RWPE2 (cell line): ENCODE measurements around the gene ABCC3.

Source experiments
- ATAC-seq: fragments of 200-7000 bp; cut with Tn5 transposase; 3 replicates; pipeline ENCODE4 v1.9.1; 2021; ENCODE audit warnings: low read depth
- DNase-seq: peaks from one replicate; pipeline ENCODE4 v3.0.0-alpha.2; 2020; ENCODE audit warnings: low spot score
- H3K27ac ChIP-seq: fragments of 450-650 bp; 2 replicates; pipeline ENCODE4 v1.5.1; 2017; ENCODE audit warnings: mild to moderate bottlenecking; ENCODE audit not compliant: poor library complexity, severe bottlenecking
- H3K27me3 ChIP-seq: fragments of 250-450 bp; sonication (Bioruptor Pico); 2 replicates; pipeline ENCODE4 v1.5.1; 2021; ENCODE audit warnings: mild to moderate bottlenecking, moderate library complexity; ENCODE audit not compliant: insufficient read depth, poor library complexity, severe bottlenecking
- H3K36me3 ChIP-seq: fragments of 250-450 bp; sonication (Bioruptor Pico); 2 replicates; pipeline ENCODE4 v1.5.1; 2020; ENCODE audit warnings: low read depth, mild to moderate bottlenecking, moderate library complexity
- H3K4me1 ChIP-seq: fragments of 250-450 bp; sonication (Bioruptor Pico); 2 replicates; pipeline ENCODE4 v1.5.1; 2021; ENCODE audit warnings: mild to moderate bottlenecking, moderate library complexity; ENCODE audit not compliant: insufficient read depth, poor library complexity, severe bottlenecking
- H3K4me3 ChIP-seq: fragments of 250-450 bp; sonication (Bioruptor Pico); 2 replicates; pipeline ENCODE4 v1.5.1; 2021; ENCODE audit warnings: mild to moderate bottlenecking, moderate library complexity; ENCODE audit not compliant: severe bottlenecking
- H3K9me3 ChIP-seq: fragments of 250-450 bp; sonication (Bioruptor Pico); 2 replicates; pipeline ENCODE4 v1.5.1; 2021; ENCODE audit warnings: mild to moderate bottlenecking, moderate library complexity; ENCODE audit not compliant: severe bottlenecking
- TF ChIP-seq, protein P1 (sequence below): fragments of 450-650 bp; IDR thresholded peaks from one replicate; pipeline ENCODE4 v1.5.1; 2017; ENCODE audit warnings: mild to moderate bottlenecking, moderate library complexity; ENCODE audit not compliant: poor library complexity, severe bottlenecking

The ABCC3 gene

DNA sequence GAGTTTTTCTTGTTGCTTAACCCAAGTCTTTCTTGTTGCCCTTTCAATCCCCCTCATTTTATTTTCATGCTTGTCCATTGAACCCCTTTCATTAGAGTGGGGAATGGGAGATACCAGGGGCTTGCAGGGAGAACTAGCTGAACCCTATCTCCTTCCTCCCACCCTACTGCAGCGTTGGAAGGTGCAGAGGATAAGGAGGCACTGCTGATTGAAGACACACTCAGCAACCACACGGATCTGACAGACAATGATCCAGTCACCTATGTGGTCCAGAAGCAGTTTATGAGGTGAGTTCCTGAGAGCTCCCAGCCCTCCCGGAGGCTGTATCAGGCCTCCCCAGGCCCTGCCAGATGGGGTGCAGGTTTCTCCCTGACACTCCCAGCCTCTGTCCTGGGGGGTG lies 40.5 kb downstream of the ABCC3 start:
- ATAC-seq (no peak), DNase-seq (no peak)
- Histone ChIP-seq H3K27ac (no peak overlapping the region), H3K4me3 (no peak overlapping the region), H3K36me3 (peaks cover 32% of the 10 kb centered on the region), H3K27me3 (no peaks in the 10 kb centered on the region), H3K4me1 (peaks cover 22% of the 10 kb centered on the region), H3K9me3 (no peaks in the 10 kb centered on the region)
- TF ChIP-seq, protein P1, sequence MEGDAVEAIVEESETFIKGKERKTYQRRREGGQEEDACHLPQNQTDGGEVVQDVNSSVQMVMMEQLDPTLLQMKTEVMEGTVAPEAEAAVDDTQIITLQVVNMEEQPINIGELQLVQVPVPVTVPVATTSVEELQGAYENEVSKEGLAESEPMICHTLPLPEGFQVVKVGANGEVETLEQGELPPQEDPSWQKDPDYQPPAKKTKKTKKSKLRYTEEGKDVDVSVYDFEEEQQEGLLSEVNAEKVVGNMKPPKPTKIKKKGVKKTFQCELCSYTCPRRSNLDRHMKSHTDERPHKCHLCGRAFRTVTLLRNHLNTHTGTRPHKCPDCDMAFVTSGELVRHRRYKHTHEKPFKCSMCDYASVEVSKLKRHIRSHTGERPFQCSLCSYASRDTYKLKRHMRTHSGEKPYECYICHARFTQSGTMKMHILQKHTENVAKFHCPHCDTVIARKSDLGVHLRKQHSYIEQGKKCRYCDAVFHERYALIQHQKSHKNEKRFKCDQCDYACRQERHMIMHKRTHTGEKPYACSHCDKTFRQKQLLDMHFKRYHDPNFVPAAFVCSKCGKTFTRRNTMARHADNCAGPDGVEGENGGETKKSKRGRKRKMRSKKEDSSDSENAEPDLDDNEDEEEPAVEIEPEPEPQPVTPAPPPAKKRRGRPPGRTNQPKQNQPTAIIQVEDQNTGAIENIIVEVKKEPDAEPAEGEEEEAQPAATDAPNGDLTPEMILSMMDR, result no peak

DNA sequence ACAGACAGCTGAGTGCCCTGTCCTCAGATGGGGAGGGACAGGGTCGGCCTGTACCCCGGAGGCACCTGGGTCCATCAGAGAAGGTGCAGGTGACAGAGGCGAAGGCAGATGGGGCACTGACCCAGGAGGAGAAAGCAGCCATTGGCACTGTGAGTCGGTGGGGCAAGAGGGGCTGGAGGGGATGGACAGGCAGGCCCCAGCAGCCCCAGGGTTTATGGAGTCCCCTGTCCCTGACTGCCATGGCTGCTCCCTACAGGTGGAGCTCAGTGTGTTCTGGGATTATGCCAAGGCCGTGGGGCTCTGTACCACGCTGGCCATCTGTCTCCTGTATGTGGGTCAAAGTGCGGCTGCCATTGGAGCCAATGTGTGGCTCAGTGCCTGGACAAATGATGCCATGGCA lies 40.9 kb downstream of the ABCC3 start:
- DNase-seq (no peak), ATAC-seq (no peak)
- H3K36me3 ChIP-seq, result peaks cover 28% of the 10 kb centered on the region
- TF ChIP-seq, protein P1, result no peak
- no peak overlapping the region for H3K4me3 ChIP-seq
- peaks cover 18% of the 10 kb centered on the region for H3K4me1 ChIP-seq
- H3K27me3 ChIP-seq, result no peaks in the 10 kb centered on the region
- H3K27ac ChIP-seq, result no peak overlapping the region
- H3K9me3 ChIP-seq, result no peaks in the 10 kb centered on the region

DNA sequence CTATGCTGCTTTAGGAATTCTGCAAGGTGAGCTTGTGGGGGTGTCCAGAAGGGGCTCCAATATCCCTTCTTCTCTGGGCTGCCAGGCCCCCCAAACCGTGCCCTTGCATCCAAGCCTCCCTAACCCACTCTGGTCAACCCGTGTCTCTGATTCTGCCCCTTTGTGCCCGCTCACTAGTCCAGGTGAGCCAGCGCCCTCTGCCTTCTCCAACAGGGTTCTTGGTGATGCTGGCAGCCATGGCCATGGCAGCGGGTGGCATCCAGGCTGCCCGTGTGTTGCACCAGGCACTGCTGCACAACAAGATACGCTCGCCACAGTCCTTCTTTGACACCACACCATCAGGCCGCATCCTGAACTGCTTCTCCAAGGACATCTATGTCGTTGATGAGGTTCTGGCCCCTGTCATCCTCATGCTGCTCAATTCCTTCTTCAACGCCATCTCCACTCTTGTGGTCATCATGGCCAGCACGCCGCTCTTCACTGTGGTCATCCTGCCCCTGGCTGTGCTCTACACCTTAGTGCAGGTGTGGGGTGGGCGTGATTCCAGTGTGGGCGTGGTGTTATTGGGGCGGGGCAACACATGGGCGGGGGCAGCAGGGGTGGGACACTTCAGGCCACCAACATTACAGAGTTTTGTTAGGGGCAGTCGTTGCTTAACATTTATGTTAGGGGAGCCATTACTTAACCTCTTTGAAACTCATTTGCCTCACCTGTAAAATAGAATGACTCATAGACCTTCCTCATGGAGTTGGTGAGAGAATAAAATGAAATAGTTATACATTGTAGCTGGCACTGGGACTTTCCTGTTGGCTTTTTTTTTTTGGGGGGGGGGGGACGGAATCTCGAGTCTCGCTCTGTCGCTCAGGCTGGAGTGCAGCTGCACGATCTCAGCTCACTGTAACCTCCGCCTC lies 41.6 kb downstream of the ABCC3 start:
- Histone ChIP-seq H3K27ac (no peak overlapping the region), H3K9me3 (no peaks in the 10 kb centered on the region), H3K4me1 (peaks cover 11% of the 10 kb centered on the region), H3K36me3 (peaks cover 27% of the 10 kb centered on the region), H3K27me3 (no peaks in the 10 kb centered on the region), H3K4me3 (no peak overlapping the region)
- TF ChIP-seq, protein P1, result no peak
- ATAC-seq (no peak), DNase-seq (peak; percentile 42)

DNA sequence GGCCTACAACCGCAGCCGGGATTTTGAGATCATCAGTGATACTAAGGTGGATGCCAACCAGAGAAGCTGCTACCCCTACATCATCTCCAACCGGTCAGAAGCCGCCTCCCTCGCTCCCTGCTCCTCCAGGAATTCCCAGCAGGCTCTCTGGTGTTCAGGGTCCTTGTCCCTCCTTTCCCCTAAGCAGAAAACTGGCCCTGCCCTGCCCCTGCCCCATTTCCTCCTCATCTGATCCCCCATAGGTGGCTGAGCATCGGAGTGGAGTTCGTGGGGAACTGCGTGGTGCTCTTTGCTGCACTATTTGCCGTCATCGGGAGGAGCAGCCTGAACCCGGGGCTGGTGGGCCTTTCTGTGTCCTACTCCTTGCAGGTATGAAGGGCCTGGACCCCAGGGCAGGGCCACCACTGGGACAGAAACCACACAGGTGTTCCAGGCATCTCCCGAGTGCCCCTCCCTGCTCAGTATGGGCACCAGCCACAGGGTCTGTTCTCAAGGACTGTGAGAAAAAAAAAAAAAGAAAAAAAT lies 43.2 kb downstream of the ABCC3 start:
- Histone ChIP-seq H3K27me3 (no peaks in the 10 kb centered on the region), H3K36me3 (peaks cover 20% of the 10 kb centered on the region), H3K4me3 (no peak overlapping the region), H3K27ac (no peak overlapping the region), H3K4me1 (peaks cover 8% of the 10 kb centered on the region), H3K9me3 (no peaks in the 10 kb centered on the region)
- TF ChIP-seq, protein P1, result no peak
- DNase-seq (peak; percentile 54), ATAC-seq (no peak)
